ENCODE measurements around the gene LAMC2.

DNA sequence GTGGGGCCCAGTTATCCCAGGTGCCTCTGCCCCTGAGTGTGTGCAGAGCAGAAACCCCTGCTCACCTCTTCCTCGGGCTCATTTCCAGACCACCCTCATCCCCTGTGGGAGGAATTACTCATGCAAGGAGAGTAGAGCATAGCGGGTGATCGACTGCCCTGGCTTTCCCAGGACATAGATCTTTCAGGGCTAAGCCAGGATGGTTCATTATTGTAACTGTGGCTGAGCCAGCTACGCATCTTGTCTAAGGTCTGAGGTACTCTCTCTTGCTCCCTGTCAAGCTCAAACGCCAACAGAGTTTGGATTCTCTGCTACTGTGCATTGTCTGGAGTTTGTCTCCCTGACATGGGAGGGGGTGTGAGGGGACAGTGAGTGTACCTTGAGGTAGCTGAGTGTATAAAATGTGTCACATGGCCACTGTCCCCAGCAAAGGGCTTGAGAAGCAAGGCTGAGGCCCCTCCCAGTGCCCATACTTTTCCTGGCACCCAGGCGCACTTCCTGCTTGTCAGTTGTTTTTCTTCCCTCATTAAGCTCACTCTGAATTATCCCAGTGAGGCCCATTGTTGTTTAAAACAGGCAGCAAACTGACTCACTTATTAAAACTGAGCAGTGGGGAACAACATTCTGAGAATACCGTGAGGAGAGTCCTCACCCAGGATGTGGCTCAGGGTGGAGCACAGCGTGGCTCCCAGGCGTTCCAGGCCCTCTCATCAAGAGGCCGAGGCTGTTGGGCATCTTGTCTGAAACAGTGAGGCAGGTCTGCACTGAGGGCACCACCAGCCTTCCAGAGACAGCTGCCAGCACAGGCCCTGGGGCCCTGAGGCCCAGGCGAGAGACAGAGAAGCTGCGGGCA lies 92.9 kb downstream of the LAMC2 start:
- TF ChIP-seq, protein P1, sequence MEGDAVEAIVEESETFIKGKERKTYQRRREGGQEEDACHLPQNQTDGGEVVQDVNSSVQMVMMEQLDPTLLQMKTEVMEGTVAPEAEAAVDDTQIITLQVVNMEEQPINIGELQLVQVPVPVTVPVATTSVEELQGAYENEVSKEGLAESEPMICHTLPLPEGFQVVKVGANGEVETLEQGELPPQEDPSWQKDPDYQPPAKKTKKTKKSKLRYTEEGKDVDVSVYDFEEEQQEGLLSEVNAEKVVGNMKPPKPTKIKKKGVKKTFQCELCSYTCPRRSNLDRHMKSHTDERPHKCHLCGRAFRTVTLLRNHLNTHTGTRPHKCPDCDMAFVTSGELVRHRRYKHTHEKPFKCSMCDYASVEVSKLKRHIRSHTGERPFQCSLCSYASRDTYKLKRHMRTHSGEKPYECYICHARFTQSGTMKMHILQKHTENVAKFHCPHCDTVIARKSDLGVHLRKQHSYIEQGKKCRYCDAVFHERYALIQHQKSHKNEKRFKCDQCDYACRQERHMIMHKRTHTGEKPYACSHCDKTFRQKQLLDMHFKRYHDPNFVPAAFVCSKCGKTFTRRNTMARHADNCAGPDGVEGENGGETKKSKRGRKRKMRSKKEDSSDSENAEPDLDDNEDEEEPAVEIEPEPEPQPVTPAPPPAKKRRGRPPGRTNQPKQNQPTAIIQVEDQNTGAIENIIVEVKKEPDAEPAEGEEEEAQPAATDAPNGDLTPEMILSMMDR (conservative IDR thresholded peaks at IDR 0.05), result no peak
- no peak for TF ChIP-seq ZFX (IDR thresholded peaks at IDR 0.05)
